C1 segment of cervical spinal cord (tissue), 14 donors: ENCODE results near the gene ABTB2.

ENCODE experiments used
- DNase-seq, 14 donors: peaks; one replicate each; lab custom pipeline; 2025; lab: John Stamatoyannopoulos, UW

ABTB2 gene

DNA sequence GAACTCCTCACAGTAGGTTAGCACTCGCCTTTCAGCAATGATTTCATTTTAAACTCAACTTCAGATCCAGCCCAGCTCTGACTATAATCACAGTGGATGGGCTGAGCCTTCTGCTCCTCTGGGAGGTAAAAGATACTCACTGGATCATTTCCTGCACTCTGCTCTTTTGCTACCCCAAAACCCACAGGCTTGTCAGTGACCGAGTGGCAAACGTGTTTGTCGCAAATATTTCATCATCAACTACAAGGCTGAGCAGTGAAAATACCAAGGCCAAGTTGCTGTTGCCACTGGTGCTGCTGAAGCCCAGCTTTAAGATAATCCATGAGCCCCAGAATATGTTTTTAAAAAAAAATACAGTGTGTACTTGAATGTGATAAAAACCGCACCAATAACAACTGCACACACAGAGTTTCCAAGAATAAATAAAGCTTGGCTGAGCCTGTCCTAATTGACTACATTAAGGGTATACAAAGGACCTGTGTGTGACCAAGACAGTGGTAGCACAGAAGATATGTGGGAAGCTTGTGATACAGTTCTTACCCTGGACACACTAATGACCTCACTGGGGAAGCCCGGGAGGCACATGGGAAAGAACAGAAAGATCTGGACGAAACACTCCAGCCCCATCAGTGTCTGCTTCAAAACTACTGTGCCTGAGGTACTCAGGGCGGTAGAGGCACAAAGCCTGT is 41.3 kb downstream of the ABTB2 start:
- DNase-seq = peak in 4 of 14 donors; percentile 15 to 32 (median 26)

DNA sequence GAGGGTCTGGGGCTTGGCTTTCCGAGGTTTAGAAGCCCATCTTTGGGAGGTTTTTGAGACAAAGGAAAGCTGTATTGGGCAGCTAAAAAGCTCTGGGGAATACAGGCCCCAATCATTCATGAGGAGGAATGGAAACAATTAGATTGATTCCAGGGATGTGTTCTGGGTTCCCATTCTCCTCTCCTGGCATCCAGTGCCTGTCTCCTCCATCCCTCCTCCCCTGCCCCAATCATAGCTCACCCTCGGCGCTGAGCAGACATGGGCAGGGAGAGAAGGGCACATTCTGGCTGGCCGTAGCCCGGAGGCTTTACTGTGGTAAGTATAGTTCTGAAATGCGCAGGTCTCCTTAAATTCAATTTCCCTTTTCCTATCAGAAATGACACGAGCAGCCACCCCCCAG is 42.4 kb downstream of the ABTB2 start:
- no peak for DNase-seq

DNA sequence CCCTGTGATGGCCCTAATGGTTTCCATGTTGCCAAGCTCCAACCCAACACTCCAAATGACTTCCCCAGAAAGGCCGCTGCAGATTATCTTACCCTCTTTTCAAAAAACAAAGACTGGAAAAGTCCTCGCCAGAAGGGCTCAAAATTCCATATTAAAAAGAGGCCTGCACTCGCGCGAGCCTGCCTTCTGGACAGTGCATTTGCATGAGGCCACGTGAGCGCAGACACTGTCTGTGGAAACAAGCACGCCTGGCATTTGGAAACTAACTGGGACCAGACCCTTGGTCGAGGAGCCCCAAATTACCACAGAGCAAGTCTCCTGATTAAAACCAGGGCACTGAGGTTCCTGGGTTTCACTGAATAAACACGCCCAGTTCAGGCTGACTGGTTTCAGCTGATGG is 42.9 kb downstream of the ABTB2 start:
- no peak for DNase-seq

DNA sequence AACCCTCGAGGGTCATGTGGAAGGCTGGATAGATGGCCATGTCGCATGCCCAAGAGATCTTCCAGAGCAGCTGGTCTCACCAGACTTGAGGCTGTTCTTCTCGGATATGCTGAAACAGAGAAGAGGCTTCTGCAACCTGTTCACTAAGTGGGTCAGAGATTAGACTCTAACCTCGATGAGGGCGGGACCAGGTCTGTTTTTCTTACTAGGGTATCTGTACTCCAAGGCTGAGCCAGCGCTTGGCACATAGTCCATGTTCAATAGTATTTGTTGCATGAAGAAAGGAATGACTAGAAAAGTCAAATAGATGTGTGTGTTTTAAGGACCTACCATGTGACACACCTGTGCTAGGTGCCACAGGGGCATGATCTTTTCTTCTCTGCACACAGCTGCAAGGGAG is 43.6 kb downstream of the ABTB2 start:
- DNase-seq = no peak

DNA sequence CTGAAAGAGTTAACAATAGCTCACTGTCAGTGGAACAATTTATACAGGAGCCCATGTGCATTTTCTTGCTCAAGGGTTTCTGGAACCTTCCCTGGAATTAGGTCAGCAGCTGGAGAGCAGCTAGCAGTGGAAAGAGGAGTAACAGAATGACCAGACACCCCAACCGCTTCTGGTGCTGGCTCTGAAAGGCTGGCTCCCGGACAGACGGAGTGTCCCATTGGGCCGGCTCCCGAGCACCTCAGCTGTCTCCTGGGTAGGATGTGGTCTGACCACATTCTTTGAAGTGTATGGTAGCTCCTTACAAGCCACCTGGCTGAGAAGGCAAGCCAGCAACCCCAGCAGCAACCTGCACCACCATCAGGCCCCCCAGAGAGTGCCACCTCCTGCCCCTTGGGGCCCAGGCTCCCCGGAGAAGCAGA is 44.7 kb downstream of the ABTB2 start:
- no peak for DNase-seq

DNA sequence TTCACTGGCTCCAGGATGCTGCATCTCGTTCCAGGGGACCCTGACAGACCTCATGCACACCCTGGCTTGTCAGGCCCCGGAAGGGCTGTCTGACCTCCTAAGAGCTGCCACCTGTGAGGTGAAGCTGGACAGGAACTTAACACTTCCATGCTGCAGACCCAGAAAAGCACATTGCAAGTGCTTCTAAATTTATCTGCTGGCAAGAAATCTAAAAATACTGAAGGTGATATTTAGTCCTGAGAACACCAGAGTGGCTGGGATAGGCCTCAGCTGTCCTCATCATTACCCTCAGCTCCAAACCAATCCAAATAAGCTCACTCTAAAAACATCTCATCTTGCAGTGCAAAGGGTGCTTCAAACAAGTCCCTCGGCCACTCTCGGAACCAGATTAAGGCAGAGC is 46.7 kb downstream of the ABTB2 start:
- no peak for DNase-seq

DNA sequence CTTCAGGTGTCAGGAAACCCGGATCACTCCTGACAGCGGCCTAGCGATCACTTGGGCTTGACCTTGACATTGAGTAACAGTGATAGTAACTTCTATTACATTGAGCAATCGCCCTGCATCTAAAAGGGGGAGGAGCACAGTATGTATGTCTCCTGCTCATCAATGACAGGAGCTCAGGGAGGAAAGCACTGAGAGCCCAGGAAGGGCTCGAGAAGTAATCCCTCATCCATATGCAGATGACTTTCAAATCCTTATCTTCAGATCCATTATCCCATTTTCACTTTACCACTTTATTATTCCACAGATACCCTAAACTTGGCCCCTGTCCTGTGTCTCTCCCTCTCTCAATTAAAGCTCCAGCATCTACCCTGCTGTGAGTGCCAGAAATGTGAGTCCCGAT is 47.8 kb downstream of the ABTB2 start:
- DNase-seq = no peak

DNA sequence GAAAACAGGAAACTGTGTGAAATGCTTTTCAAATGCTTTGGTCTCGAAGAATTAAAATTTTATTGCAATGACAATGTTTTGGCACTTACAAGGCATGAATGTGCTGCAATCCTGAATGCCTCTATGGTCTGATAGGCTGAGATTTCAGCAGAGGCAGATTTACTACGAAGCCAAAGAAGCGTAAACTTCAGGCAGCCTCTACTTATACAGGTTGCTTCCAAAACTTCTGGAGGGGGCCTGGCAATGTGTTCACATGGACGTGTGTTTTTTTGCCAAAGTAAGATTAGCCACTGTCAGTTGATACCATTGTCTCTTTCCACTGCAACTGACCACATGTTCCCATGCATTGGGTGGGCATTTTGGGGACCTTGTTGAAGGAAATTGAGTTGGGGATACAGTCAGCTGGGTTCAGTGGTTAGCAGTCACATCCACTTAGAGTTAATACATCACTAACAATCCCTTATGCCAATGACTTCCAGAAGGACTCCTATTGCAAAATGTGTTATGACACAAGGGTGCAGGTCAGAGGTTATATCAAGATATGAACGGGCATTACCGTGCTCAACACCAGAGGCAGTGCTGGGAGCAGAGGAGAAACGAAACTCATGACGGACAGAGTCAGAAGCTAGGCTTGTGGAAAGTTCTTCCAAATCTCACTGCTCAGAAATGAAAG is 48.8 kb downstream of the ABTB2 start:
- no peak for DNase-seq

DNA sequence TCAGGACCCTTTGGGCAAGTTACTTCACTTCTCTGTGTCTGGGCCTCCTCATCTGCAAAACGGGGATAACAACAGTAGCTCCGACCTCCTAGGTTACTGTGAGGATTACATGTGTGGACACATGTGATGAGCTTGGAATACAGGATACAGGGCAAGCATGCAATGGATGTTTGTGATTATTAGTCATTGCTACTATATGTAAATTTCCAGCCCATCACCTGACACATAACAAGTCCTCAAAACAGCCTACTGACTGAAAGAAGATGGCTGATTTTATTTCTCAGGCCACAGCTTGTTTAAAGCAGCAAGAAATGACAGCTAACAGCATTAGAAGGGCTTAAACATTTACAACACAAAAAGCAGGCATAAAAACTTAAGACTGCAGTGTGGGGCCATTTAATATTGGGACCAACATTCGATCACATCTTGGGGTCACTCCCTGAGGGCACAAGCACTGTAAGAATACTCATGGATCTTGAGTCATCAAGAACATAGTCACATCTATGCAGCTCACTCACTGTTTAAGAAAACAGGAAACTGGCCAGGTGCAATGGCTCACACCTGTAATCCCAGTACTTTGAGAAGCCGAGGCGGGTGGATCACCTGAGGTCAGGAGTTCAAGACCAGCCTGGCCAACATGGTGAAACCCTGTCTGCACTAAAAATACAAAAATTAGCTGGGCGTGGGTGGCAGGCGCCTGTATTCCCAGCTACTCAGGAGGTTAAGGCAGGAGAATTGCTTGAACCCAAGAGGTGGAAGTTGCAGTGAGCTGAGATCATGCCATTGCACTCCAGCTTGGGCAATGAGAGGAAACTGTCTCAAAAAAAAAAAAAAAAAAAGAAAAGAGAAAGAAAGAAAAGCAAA is 49.5 kb downstream of the ABTB2 start:
- no peak for DNase-seq

DNA sequence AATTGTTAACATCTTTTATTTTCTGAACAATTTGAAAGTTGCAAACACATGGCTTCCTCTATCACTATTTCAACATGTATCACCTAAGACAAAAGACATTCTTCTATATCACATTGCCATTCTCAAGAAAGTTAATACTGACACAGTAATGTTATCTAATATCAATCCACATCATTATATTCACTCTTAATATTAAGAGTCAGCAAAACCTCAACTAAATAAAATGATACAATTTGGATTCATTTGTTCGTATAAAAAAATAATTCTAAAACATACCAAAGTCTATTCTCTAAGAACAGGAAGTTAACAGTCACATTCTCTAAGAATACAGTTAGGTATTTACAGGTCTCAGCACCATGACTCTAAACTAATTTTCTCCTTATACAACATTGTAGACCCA is 52.0 kb downstream of the ABTB2 start:
- no peak for DNase-seq

DNA sequence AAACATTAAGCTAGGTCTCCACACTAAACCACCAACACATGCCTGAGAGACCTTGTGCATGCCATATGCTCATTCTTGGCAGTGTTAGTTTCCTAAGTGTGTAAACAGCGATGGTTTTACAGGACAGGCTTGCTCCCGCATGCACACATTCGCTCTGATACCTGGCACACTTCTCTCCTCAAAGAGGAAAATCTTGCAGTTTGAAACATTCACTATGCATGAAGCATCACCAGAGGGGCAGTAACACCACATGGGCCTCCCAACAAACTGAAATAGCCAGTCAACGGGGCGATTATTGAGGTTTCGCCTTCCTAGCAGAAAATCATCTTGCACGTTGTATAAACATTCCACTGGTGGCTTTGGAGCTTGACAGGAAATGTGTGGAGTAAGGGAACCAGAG is 52.6 kb downstream of the ABTB2 start:
- no peak for DNase-seq

DNA sequence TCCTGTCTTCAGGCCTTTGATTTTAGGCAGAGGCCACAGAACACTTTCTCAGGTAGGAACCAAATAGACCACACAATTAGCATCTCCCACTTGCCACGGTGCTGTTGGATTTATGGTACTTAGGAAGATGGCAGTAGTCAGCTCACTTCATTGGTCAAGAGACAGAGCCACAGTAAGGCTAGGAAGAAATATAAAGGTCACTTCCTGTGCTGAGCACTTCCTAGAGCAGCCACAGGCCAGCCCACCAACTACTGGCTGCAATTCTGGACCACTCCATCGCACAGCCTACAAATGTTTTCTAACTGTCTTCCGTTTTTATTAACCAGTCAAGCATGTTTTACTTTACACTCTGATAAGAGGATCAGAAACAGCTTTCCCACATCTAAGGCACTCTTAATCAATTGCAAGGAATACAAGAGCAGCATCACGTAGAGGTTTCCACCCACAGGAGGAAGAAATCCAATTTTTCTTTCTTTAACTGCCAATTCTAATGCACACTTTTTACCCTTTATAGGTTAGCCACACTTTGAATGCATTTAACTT is 54.7 kb downstream of the ABTB2 start:
- DNase-seq = no peak

DNA sequence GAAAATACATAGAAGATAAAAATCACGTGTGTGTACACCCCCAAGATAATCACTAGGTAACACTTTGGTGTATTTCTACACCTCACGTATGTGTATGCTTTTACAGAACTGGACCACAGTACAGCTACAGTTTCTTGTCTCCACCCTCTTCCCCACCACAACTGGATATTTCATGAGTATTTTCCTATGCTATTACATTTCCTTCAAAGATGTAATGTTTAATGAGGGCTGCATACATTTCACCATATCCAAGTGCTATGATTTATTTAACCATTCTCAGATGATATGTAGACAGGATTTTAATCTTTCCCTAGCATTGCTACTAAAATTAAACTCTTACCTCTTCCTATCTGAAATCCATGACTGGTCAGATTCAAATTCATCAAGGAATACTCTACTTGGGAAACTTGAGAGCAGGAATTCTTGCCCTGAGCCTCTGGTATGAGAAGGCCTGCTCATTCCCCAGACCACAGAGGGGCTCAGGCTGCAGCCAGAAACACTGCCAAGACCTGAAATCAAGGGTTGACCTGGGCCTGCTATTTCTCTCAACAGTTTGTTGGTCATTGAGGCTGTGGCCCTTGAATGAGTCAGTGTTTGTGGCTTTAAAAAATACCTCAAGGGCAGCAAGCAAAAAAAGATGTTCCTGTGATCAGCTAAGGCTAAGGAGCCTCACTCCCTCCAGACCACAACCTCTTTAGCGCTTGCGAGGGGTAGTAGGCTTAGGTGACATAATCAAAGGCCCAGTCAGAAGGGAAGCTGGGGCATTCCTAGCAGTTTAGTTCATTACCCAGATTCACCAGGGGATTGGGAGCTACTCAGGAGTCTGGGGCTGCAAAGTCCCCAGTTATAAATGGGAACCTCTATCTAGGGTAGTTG is 55.5 kb downstream of the ABTB2 start:
- no peak for DNase-seq

DNA sequence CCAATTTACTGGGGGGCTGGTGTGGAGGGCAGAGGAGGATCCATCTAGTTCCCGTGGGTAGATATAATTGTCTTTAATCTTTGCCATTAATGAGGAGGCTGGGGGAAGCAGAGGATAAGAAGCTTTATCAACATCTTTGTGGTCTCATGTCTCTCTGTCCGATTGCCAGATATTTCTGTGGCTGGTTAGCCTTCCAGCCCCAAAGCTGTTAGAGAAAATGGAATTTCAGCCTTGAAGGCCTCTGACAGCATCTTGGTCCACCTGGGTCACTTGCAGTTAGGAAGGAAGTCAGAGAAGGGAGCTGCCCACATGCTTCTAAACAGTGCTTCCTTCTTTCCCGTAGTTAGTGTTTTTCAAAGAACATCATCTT is 56.9 kb downstream of the ABTB2 start:
- no peak for DNase-seq

DNA sequence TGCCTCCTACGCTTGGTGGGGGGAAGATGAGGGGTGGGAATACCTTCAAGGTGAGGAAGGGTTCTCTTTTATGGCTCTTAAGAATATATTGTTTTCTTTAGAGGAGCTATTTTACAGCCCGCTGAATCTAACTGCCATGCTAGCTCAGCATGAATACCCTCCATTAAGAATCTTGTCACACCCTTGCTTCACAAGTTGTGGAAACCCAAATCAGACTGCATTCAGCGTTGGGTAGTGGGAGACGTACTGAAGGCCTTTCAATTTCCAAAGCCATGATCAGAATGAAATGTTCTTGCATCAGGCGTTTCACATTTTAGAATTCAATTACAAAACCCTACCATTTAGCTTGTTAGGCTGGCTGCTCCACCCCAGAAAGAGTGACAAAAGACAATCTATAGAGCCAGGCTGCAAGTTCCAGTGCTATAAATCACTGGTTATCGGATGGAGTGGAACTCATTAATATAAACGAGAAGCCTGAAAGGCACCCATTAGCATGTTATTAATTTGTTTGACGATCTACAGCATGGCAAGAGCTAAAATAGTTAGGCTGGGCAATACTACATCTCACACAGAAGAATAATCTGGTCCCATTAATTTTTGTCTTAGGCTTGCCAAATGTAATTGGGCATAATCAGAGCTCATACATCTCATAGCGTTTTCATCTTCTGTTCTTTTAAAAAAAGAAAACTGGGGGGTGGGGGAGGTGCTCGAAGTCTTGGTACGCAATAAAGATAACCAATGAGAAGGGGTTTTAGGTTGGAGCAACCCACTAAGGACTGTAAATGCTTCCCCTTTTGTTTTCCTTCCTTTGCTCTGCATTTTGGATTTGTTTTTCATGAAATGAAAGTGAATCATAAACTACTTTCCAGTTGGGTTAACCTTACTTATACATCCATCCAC is 57.5 kb downstream of the ABTB2 start:
- DNase-seq = no peak

DNA sequence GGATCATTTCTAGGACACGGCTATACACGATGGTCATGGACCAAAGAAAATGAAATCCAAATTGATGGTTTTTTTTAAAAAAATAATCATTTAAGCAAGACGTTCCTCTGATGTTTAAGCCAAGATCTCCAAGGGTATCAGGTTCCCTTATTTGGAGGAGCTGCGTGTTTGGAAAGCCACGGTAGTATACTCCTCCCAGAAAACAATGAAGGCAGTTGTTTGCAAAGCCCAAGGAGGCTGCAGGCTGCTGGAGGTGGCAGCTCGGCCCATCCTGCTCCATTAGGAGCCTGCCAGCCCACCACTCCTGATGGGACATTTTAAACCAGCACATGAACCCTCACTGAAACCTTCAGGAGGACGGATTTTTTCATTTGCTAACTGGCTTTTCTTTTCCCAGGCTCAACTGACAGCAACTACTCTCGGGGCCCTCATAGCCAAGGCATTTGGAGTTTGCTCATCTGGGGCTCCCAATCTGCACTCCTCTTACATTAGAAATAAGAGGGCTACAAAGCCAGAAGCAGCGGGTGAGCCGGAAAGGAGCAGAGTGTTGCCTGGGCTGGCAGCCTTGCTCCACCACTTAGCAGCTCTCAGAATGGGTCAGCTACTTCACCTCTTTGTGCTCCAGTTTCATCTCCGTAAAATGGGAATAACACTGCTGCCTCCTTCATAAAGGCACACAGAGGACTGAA is 58.4 kb downstream of the ABTB2 start:
- no peak for DNase-seq

DNA sequence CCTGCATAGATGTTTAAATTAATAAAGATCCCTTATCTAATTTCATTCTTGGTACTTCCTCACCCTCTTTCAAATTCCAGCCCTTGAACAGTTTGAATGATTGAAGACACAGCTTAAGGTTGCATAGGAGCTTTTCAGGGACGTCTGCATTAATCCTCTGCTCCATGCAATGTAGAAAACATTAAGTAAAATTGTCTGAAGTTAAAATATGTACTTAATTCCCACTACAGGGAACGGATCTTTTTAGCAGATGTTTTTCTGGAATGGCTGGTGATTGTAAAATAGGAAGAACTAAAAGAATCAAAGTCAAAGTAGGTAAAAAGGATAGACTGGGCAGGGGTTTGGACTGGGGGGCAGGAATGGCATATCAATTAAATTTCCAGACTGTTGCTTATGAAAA is 58.9 kb downstream of the ABTB2 start:
- DNase-seq = no peak

DNA sequence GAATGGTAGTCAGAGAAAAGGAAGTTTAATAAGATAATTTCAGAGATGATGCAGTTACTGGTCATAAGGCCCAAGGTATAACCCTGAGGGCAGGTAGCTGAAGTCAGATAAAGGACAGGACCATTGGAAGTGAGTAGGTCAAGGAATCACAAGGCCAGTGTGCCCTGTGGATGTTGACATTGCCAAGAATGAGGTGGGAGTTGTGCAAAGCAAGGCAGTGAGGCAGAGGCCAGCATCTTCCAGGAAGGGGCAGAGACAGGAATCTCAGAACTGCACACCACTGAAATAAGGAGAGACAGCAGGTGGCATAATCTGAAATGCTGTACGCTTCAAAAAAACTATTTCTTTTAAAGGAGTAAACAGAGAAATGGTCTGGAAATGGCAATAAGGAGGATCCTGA is 61.4 kb downstream of the ABTB2 start:
- no peak for DNase-seq

DNA sequence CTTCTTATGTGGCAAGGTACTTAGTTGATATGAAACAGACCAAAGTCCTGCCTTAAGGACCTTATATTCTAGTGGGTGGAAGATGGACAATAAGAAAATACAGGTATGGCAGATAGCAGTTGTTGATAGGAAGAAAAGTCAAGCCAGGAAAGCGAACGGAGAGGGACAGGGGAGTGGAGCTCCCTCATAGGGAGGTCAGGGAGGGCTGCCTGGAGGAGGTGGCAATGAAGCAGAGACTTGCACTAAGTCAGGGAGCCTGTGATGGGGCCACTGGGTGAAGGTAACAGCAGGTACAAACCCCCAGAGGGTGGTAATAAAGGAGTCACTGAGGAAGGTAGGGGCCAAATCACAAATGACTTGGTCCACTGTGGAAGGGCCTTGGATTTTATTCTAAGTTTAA is 65.3 kb downstream of the ABTB2 start:
- DNase-seq = no peak

DNA sequence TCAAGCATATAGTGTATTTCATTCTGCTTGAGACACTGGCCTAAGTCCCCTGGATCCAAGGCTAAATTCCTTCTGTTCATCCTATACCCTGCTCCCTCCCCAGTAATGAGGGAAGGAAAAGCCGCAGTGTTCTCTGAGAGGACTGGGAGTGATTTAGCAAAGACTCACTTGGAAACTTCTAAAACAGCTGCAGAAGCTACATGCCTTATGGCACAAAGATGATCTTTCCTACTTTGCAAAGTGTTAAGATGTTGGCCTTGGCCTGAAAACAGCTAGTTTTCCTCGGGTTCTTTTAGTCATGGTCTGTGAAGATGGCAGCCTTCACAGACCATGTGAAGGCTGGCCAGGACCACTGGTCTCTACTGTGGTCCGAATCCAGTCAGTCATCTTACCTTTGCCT is 65.7 kb downstream of the ABTB2 start:
- no peak for DNase-seq
